RPMI8226 (cell line): ENCODE data around the gene SHBG.
"Not testable (repeated sequence)": the region's sequence is repeated elsewhere in the genome, so short reads cannot be mapped to it uniquely, and the experiment has no call there.

Source experiments
- DNase-seq: peaks from one replicate; pipeline ENCODE4 v3.0.0-alpha.2; 2015

SHBG gene

DNA sequence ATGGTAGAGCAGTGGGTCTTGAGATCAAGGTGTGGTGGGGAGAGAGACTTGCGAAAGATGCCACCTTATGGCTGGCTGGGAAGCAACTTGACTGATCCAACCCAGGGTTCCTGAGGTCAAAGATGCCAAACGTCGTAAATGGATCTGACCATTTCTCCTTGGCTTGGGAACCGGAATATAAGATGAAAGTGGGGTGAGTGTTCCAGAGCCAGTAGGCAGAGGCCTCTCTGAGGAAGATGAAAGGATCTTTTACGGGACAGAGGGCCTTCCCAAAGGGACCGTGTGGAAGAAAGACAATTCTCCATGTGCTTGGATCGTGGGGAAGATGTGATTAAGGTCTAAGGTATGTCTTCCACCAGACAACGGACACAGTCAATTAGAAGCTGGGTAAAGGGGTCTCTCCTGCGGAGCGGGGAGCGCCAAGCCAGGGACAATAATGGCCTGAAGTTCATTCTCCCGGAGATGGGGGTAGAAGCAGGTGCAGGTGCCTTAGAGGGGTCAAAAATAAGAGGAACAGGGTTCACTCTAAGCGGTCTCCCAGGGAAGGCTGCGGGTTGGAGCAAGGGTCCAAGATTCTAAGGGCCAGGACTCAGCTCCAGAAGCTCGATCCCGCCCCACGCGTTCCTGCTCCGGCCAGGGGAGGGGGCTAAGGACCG is 16.0 kb upstream of the SHBG start:
- DNase-seq: peak; percentile 41

DNA sequence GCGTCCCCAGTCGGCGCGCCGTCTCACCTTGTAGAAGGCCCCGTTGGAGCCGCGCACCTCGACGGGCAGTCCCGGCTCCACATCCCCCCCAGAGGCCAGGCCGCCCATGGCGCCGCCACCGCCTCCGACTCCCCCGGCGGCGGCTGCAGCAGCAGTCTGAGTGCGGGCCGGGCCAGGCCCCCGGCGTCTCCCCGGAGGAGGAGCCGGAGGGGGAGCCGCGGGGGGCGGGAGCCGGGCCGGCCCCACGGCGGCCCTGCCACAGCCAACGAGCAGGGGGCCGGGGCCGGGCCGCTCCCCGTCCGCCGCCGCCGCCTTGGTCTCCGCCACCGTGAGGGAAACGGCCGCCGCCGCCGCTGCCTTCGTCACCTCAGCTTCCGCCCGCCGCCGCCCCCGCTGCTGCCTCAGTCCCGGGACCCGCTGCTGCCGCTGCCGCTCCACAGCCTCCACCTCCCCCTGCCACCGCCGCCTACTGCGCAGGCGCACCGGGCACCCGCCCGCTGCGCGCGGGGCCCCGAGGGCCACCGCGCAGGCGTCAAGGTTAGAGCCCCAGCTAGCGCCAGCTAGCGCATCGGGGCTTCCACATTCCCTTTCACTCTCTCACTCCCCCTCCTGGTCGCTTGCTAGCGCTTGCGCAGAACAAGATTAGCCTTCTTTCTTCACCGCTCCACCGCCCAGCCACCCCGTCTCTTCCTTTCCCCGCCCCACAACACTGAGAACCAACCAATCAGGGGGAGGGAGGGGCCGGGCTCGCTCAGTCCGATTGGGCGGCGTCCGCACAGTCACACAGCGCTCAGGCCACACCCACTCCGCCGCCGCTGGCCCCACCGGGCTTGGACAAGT is 15.3 kb upstream of the SHBG start, which contains the start of gene FXR2:
Gene FXR2, minus strand, starts transcription at position 473 of the 840 bp plus-strand sequence. Its CDS starts 365 bp downstream, at position 108.
- peak; percentile 98 for DNase-seq

DNA sequence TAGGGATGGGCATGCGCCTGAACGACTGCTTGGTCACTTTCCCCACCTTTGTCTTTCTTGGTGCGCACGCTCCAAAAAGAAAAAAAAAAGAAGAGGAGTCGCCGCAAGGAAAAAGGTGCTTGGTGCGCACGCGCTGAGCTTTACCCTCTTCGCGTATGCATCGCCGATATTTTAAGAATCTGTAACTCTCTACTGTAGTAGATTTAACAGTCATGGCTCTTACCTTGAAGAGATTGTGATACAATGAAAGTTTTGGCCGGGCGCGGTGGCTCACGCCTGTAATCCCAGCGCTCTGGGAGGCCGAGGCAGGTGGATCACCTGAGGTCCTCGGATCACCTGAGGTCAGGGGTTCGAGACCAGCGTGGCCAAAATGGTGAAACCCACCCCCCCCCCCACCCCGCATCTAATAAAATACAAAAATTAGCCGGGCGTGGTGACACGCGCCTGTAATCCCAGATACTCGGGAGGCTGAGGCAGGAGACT is 14.6 kb upstream of the SHBG start:
- DNase-seq: no peak

DNA sequence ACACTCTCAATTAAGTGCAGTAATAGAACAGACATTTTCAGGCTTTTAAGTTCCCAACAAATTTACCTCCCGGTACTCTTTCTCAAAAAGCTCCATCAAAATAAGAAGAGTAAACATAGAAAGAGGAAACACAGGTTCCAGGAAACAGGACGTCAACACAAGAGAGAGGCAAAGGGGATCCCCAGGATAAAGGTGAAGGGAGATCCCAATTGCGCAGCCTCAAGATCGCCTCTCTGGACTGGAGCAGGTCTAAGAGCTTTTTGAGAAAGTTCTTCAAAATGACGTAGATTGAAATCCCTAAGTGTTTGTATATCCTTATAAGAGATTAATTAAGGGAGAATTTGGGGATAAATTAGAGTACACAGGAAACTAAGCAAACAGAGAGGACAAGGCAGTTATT is 11.3 kb upstream of the SHBG start:
- DNase-seq: no peak

DNA sequence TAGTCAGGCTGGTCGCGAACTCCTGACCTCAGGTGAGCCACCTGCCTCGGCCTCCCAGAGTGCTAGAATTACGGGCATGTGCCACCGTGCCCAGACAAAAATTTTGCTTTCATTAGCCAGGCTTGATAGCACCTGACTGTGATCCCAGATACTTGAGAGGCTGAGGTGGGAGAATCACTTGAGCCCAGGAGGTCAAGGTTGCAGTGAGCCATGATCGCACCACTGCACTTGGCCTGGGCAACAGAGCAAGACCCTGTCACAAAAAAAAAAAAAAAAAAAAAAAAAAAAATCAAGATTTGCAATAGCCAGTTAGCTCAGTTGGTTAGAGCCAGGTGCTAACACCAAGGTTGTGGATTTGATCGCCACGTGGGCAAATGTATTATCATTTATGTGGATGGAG is 9.1 kb upstream of the SHBG start:
- DNase-seq: no peak

DNA sequence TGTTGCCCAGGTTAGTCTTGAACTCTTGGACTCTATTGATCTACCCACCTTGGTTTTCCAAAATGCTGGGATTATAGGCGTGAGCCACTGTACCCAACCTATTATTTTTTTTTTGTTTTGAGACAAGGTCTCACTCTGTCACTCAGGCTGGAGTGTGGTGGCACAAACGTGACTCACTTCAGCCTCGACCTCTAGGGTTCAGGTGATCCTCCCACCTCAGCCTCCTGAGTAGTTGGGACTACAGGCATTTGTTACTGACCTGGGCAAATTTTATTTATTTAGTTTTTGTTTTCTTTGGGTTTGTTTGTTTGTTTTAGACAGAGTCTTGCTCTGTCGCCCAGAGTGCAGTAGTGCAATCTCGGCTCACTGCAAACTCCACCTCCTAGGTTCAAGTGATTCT is 6.3 kb upstream of the SHBG start:
- no peak for DNase-seq

GRCh38 chr17:7625749-7626148 is 4.2 kb upstream of the SHBG start:
- not testable (repeated sequence) for DNase-seq

GRCh38 chr17:7626307-7626706 is 3.6 kb upstream of the SHBG start:
- no peak for DNase-seq

- no peak for DNase-seq
Observed at GRCh38 chr17:7626956-7627249, 3.0 kb upstream of the SHBG start.

DNA sequence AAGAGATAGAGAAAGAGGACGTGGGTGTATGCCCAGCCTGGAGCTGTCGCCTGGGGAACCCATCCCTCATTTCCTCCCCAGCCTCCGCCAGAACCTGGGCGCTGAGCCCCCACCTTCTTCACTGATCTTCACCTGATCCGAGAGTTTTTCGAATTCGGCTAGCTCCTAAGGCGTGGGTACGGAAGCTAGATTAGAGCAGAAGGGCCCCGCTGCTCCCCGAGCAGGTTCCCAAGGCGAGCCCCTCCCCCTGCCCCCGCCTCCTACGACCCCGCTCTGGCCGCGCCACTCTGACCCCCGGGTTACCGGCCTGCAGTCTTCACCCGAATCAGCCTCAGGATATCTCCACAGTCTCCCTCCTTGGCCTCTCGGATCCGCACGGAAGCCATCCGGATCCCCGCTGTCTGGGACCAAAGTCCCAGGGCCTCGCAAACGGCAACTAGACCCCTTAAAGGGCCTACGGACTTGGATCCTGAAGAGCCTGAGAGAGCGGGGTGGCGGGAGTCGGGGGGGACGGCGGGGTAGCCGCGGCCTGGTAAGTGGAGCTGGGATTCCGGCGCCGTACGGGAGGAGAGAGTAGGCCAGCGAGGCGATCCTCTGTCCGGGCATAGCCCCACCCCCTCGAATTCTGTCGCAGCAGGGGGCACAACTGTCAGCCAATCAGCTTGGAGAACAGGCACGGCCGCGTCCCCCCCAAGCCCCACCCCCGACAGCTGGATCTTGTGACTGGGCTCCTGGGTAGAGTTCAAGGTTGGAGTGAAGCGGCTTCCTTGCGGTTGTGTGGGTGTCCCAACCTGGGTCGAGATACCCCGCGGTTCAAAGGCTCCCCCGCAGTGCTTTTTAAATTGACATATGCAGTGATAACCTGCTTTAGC is 2.4 kb upstream of the SHBG start, which contains the start of gene SAT2:
Gene SAT2, minus strand, starts transcription at position 572 of the 872 bp plus-strand sequence. Its CDS starts 186 bp downstream, at position 386.
- DNase-seq: peak; percentile 90

DNA sequence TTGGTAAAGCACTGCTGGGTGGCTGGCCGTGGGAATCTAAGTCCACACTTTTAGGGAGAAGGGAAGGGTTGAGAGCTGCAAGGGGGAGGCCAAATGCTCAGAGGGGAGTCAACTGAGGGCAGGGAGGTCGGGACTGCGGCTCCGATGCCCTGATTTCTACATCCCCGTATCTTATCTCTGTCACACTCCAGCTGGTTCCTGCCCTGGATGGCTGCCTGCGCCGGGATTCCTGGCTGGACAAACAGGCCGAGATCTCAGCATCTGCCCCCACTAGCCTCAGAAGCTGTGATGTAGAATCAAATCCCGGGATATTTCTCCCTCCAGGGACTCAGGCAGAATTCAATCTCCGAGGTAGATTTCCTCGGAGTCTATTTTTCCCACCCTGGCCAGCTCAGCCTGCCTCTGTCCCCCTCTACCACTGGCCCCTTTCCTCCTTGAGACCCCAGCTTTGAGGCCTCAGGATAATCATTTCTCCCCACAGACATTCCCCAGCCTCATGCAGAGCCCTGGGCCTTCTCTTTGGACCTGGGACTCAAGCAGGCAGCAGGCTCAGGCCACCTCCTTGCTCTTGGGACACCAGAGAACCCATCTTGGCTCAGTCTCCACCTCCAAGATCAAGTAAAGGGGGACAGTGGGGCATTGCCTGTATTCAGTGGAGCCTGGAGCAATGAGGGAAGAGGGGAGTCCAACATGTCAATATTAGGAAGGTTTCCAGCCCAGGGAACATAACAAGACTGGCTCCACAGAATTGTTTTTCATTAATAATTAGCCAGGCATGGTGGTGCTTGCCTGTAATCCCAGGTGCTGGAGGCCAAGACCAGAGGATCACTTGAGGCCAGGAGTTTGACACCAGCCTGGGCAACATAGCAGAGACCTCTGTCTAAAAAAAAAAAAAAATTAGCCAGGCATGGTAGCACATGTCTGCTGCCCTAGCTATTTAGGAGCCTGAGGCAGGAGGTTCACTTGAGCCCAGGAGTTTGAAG is 1.8 kb downstream of the SHBG start:
- no peak for DNase-seq

- DNase-seq: peak; percentile 71
Observed at GRCh38 chr17:7632492-7632894, 2.6 kb downstream of the SHBG start.

- DNase-seq: no peak
Observed at GRCh38 chr17:7633093-7633492, 3.2 kb downstream of the SHBG start.

- no peak for DNase-seq
Observed at GRCh38 chr17:7634384-7634783, 4.4 kb downstream of the SHBG start.

DNA sequence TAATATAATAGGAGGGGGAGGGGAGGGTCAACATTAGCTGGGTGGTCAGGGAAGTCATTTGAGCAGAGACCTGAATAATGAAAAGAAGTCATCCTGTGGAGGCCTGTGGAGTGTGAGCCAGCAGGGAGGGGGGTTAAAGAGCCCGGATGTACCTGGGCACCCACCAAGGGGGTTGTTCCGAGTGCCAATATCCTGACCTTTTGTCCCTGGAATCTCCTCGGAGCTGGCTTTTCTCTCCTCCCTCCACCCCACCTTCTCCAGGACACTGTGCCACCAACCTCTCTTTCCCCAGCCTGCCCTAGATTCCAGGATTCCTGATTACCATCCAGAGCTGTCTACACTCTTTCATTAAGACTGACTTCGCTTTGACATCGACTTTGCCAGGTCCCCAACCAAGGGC is 6.2 kb downstream of the SHBG start:
- no peak for DNase-seq

DNA sequence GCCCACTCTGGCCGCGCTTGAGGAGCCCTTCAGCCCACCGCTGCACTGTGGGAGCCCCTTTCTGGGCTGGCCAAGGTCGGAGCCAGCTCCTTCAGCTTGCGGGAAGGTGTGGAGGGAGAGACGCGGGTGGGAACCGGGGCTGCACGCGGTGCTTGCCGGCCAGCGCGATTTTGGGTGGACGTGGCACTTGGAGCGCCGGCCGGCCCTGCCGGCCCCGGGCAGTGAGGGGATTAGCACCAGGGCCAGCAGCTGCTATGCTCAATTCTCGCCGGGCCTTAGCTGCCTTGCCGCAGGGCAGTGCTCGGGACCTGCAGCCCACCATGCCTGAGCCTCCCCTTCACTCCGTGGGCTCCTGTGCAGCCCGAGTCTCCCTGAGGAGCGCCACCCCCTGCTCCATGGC is 10.8 kb downstream of the SHBG start:
- no peak for DNase-seq

DNA sequence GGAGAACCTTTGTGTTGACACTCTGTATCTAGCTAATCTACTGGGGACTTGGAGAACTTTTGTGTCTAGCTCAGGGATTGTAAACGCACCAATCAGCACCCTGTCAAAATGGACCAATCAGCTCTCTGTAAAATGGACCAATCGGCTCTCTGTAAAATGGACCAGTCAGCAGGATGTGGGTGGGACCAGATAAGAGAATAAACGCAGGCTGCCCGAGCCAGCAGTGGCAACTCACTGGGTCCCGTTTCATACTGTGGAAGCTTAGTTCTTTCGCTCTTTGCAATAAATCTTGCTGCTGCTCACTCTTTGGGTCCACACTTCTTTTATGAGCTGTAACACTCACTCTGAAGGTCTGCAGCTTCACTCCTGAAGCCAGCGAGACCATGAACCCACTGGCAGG is 11.7 kb downstream of the SHBG start:
- not testable (repeated sequence) for DNase-seq

- no peak for DNase-seq
Observed at GRCh38 chr17:7644775-7645174, 14.8 kb downstream of the SHBG start.

GRCh38 chr17:7646457-7646856 is 16.5 kb downstream of the SHBG start:
- DNase-seq: no peak

GRCh38 chr17:7647018-7647417 is 17.1 kb downstream of the SHBG start:
- no peak for DNase-seq

- peak; percentile 68 for DNase-seq
Observed at GRCh38 chr17:7650509-7651096, 20.7 kb downstream of the SHBG start, which contains the start of gene ATP1B2. TSS of gene ATP1B2 (plus strand) at chr17:7650926. CDS start at chr17:7651519, 593 bp downstream.
